NK-92 treated with Interleukin-12 subunit alpha and Interleukin-12 subunit beta, amount 100 ng/mL, for 24 hours (cell line): ENCODE data around the gene CSHL1.

Source experiments
- DNase-seq: peaks from one replicate; lab custom pipeline; 2025; lab: John Stamatoyannopoulos, UW

CSHL1 gene

GRCh38 chr17:63911041-63911635 lies at the start of gene CSHL1:
Gene CSHL1 (minus strand): TSS chr17:63911258. CDS start chr17:63911196, 62 bp downstream.
- no peak for DNase-seq

- no peak for DNase-seq
Measured at GRCh38 chr17:63960430-63960829, 49.4 kb upstream of the CSHL1 start.

GRCh38 chr17:63960006-63960405 lies 48.9 kb upstream of the CSHL1 start:
- DNase-seq = no peak

- DNase-seq = no peak
Measured at GRCh38 chr17:63956296-63956920, 45.4 kb upstream of the CSHL1 start.

GRCh38 chr17:63955791-63956190 lies 44.7 kb upstream of the CSHL1 start:
- no peak for DNase-seq

- DNase-seq = no peak
Measured at GRCh38 chr17:63955232-63955631, 44.2 kb upstream of the CSHL1 start.

GRCh38 chr17:63954402-63955063 lies 43.5 kb upstream of the CSHL1 start:
- DNase-seq = peak; percentile 70

- DNase-seq = no peak
Measured at GRCh38 chr17:63950940-63951907, 40.2 kb upstream of the CSHL1 start.

- no peak for DNase-seq
Measured at GRCh38 chr17:63949576-63950250, 38.7 kb upstream of the CSHL1 start.

GRCh38 chr17:63948521-63948920 lies 37.5 kb upstream of the CSHL1 start:
- DNase-seq = no peak

- DNase-seq = no peak
Measured at GRCh38 chr17:63947711-63948330, 36.8 kb upstream of the CSHL1 start.

- DNase-seq = peak; percentile 42
Measured at GRCh38 chr17:63946440-63947363, 35.6 kb upstream of the CSHL1 start.

GRCh38 chr17:63945784-63946439 lies 34.9 kb upstream of the CSHL1 start:
- no peak for DNase-seq

GRCh38 chr17:63944736-63945499 lies 33.9 kb upstream of the CSHL1 start:
- no peak for DNase-seq

- no peak for DNase-seq
Measured at GRCh38 chr17:63943745-63944144, 32.7 kb upstream of the CSHL1 start.

GRCh38 chr17:63942309-63942985 lies 31.4 kb upstream of the CSHL1 start:
- DNase-seq = no peak

- DNase-seq = no peak
Measured at GRCh38 chr17:63941751-63942150, 30.7 kb upstream of the CSHL1 start.

- DNase-seq = no peak
Measured at GRCh38 chr17:63941162-63941561, 30.1 kb upstream of the CSHL1 start.
